ENCODE measurements around the gene TRIM5.
A peak's percentile ranks its signal among the peaks of the same experiment; 100 is the strongest.
"Not testable (repeated sequence)": the region's sequence is repeated elsewhere in the genome, so short reads cannot be mapped to it uniquely, and the experiment has no call there.

Gene TRIM5

GRCh38 chr11:5688482-5688881, 3.6 kb upstream of the TRIM5 start:
- DNase-seq: no peak

GRCh38 chr11:5686426-5686825, 1.6 kb upstream of the TRIM5 start:
- no peak for DNase-seq

- no peak for DNase-seq
These were observed 733 bp downstream of the TRIM5 start for GRCh38 chr11:5684036-5684645.

GRCh38 chr11:5683620-5684019, 1.3 kb downstream of the TRIM5 start:
- DNase-seq: not testable (repeated sequence)

- DNase-seq: not testable (repeated sequence)
These were observed 1.9 kb downstream of the TRIM5 start for GRCh38 chr11:5682890-5683441.

- DNase-seq: no peak
These were observed 5.1 kb downstream of the TRIM5 start for GRCh38 chr11:5679811-5680210.

- no peak for DNase-seq
These were observed 10.5 kb downstream of the TRIM5 start for GRCh38 chr11:5674391-5674790.

- DNase-seq: no peak
These were observed 13.0 kb downstream of the TRIM5 start for GRCh38 chr11:5671831-5672230.

GRCh38 chr11:5666402-5666793, 18.5 kb downstream of the TRIM5 start:
- no peak for DNase-seq

- DNase-seq: no peak
These were observed 19.0 kb downstream of the TRIM5 start for GRCh38 chr11:5665746-5666401.

GRCh38 chr11:5665051-5665570, 19.8 kb downstream of the TRIM5 start:
- DNase-seq: no peak

- no peak for DNase-seq
These were observed 21.4 kb downstream of the TRIM5 start for GRCh38 chr11:5663511-5663910.

- DNase-seq: no peak
These were observed 26.6 kb downstream of the TRIM5 start for GRCh38 chr11:5658318-5658717.

- DNase-seq: not testable (repeated sequence)
These were observed 27.9 kb downstream of the TRIM5 start for GRCh38 chr11:5656956-5657355.

GRCh38 chr11:5655474-5655873, 29.4 kb downstream of the TRIM5 start:
- DNase-seq: no peak

- DNase-seq: no peak
These were observed 38.7 kb downstream of the TRIM5 start for GRCh38 chr11:5646139-5646538.

GRCh38 chr11:5643585-5643984, 41.3 kb downstream of the TRIM5 start:
- DNase-seq: no peak

- no peak for DNase-seq
These were observed 44.9 kb downstream of the TRIM5 start for GRCh38 chr11:5639953-5640352.

GRCh38 chr11:5631969-5632635, 52.8 kb downstream of the TRIM5 start:
- DNase-seq: no peak

- DNase-seq: no peak
These were observed 53.5 kb downstream of the TRIM5 start for GRCh38 chr11:5631417-5631816.

- DNase-seq: no peak
These were observed 58.7 kb downstream of the TRIM5 start for GRCh38 chr11:5626196-5626595.

GRCh38 chr11:5625281-5625680, 59.6 kb downstream of the TRIM5 start:
- no peak for DNase-seq

- peak; percentile 38 for DNase-seq
These were observed 60.2 kb downstream of the TRIM5 start, which contains the start of gene TRIM34 for GRCh38 chr11:5624489-5625279. Gene TRIM34 (plus strand): TSS chr11:5625001. CDS start chr11:5632332, 7,331 bp downstream.
